Activated T-helper 1 cell treated with anti-CD3 and anti-CD28 coated beads, Interleukin-12 subunit alpha, Interleukin-12 subunit beta, Interleukin-2, Interleukin-4 antibody, amounts not matched to agents 30 ng/mL and 10 ng/mL and 1 ng/mL, durations not matched to agents 14 hours and 24 hours and 36 hours (primary cell): Measurements from ENCODE around the gene ADCYAP1. TPM values are rescaled to one million over a fixed set of nuclear protein-coding genes. Genes with fewer than 3 reads are reported as not detected.
A peak's percentile ranks its signal among the peaks of the same experiment; 100 is the strongest.
"Not testable (repeated sequence)": the region's sequence is repeated elsewhere in the genome, so short reads cannot be mapped to it uniquely, and the experiment has no call there.

ENCODE experiments used
- DNase-seq: peaks from one replicate; pipeline ENCODE4 v3.0.0; 2021; ENCODE audit warnings: low spot score
- H3K27ac Mint-ChIP-seq: one replicate; pipeline ENCODE4 v1.8.0; 2021; ENCODE audit warnings: mild to moderate bottlenecking, mixed read lengths
- H3K27me3 Mint-ChIP-seq: one replicate; pipeline ENCODE4 v1.8.0; 2022; ENCODE audit warnings: mild to moderate bottlenecking, moderate library complexity, mixed read lengths; ENCODE audit not compliant: insufficient read depth
- H3K36me3 Mint-ChIP-seq: one replicate; pipeline ENCODE4 v1.8.0; 2021; ENCODE audit warnings: low read depth, mixed read lengths
- H3K4me1 Mint-ChIP-seq: one replicate; pipeline ENCODE4 v1.8.0; 2021; ENCODE audit warnings: low read depth, mixed read lengths
- H3K4me3 Mint-ChIP-seq: one replicate; pipeline ENCODE4 v1.8.0; 2021; ENCODE audit warnings: mild to moderate bottlenecking, moderate library complexity, mixed read lengths
- H3K9me3 Mint-ChIP-seq: one replicate; pipeline ENCODE4 v1.8.0; 2021; ENCODE audit warnings: mixed read lengths
- intact Hi-C: fragments of 100-400 bp; cut with micrococcal nuclease; formaldehyde crosslinking; loops from one replicate; pipeline ENCODE4 v1.15.1; 2024
- total RNA-seq: library from RNA; stranded (reverse); gene quantifications from 2 replicates; pipeline ENCODE4 v1.2.3, GENCODE V29; 2022

ADCYAP1 gene
- not detected in 2 replicates for total RNA-seq

GRCh38 chr18:904218-905090, at the start of gene ADCYAP1:
ADCYAP1 (plus strand) TSS chr18:904871; CDS start chr18:905387, 516 bp downstream.
- no peaks in the 10 kb centered on the region for H3K9me3 Mint-ChIP-seq
- peaks cover 7% of the 10 kb centered on the region for H3K4me1 Mint-ChIP-seq
- H3K36me3 Mint-ChIP-seq: peaks cover 5% of the 10 kb centered on the region
- DNase-seq: no peak
- H3K27ac Mint-ChIP-seq: peak within 1 kb of the TSS; percentile 57
- intact Hi-C loops: loop anchor here (5.0 kb wide), 1 partner anchor 58 kb away; no protein-coding TSS in a partner anchor
- H3K4me3 Mint-ChIP-seq: no peak within 1 kb of the TSS
- peaks cover 66% of the 10 kb centered on the region for H3K27me3 Mint-ChIP-seq

- Mint-ChIP-seq H3K4me1 (no peaks in the 10 kb centered on the region), H3K27me3 (peaks cover 8% of the 10 kb centered on the region), H3K4me3 (no peak overlapping the region), H3K27ac (no peak overlapping the region), H3K36me3 (no peaks in the 10 kb centered on the region), H3K9me3 (no peaks in the 10 kb centered on the region)
- intact Hi-C loops: no loop called here
- DNase-seq: no peak
Observed at GRCh38 chr18:857986-858385, 46.7 kb upstream of the ADCYAP1 start.

- intact Hi-C loops: loop anchor here (1.0 to 5.0 kb wide), 3 partner anchors 96 to 1678 kb away; no protein-coding TSS in a partner anchor
- no peak overlapping the region for H3K27ac Mint-ChIP-seq
- no peaks in the 10 kb centered on the region for H3K9me3 Mint-ChIP-seq
- H3K27me3 Mint-ChIP-seq: peaks cover 42% of the 10 kb centered on the region
- peaks cover 5% of the 10 kb centered on the region for H3K4me1 Mint-ChIP-seq
- no peaks in the 10 kb centered on the region for H3K36me3 Mint-ChIP-seq
- no peak overlapping the region for H3K4me3 Mint-ChIP-seq
- peak; percentile 30 for DNase-seq
Observed at GRCh38 chr18:864872-865273, 39.8 kb upstream of the ADCYAP1 start.

- H3K36me3 Mint-ChIP-seq: no peaks in the 10 kb centered on the region
- peaks cover 5% of the 10 kb centered on the region for H3K4me1 Mint-ChIP-seq
- intact Hi-C loops: no loop called here
- no peak overlapping the region for H3K27ac Mint-ChIP-seq
- H3K27me3 Mint-ChIP-seq: peaks cover 34% of the 10 kb centered on the region
- no peaks in the 10 kb centered on the region for H3K9me3 Mint-ChIP-seq
- no peak for DNase-seq
- H3K4me3 Mint-ChIP-seq: no peak overlapping the region
Observed at GRCh38 chr18:867257-867656, 37.4 kb upstream of the ADCYAP1 start.

- H3K27me3 Mint-ChIP-seq, H3K9me3 Mint-ChIP-seq, H3K27ac Mint-ChIP-seq, H3K36me3 Mint-ChIP-seq, intact Hi-C loops, DNase-seq: not testable (repeated sequence)
- Mint-ChIP-seq H3K4me1 (peaks cover 14% of the 10 kb centered on the region), H3K4me3 (peak overlapping the region; percentile 37)
Observed at GRCh38 chr18:873426-873825, 31.2 kb upstream of the ADCYAP1 start.

GRCh38 chr18:875912-876311, 28.8 kb upstream of the ADCYAP1 start:
- H3K27ac Mint-ChIP-seq: no peak overlapping the region
- peaks cover 14% of the 10 kb centered on the region for H3K4me1 Mint-ChIP-seq
- intact Hi-C loops: no loop called here
- H3K36me3 Mint-ChIP-seq: no peaks in the 10 kb centered on the region
- H3K27me3 Mint-ChIP-seq: peaks cover 2% of the 10 kb centered on the region
- DNase-seq: no peak
- no peaks in the 10 kb centered on the region for H3K9me3 Mint-ChIP-seq
- H3K4me3 Mint-ChIP-seq: no peak overlapping the region

- Mint-ChIP-seq H3K4me3 (no peak overlapping the region), H3K27me3 (peaks cover 2% of the 10 kb centered on the region), H3K27ac (no peak overlapping the region), H3K9me3 (no peaks in the 10 kb centered on the region), H3K4me1 (peaks cover 14% of the 10 kb centered on the region), H3K36me3 (no peaks in the 10 kb centered on the region)
- DNase-seq: no peak
- intact Hi-C loops: no loop called here
Observed at GRCh38 chr18:877238-877637, 27.4 kb upstream of the ADCYAP1 start.

- H3K27ac Mint-ChIP-seq: no peak overlapping the region
- intact Hi-C loops: no loop called here
- H3K4me1 Mint-ChIP-seq: no peaks in the 10 kb centered on the region
- peaks cover 4% of the 10 kb centered on the region for H3K27me3 Mint-ChIP-seq
- H3K4me3 Mint-ChIP-seq: no peak overlapping the region
- no peaks in the 10 kb centered on the region for H3K36me3 Mint-ChIP-seq
- DNase-seq: no peak
- H3K9me3 Mint-ChIP-seq: peaks cover 4% of the 10 kb centered on the region
Observed at GRCh38 chr18:886076-886475, 18.6 kb upstream of the ADCYAP1 start.

GRCh38 chr18:887716-888115, 17.0 kb upstream of the ADCYAP1 start:
- peaks cover 5% of the 10 kb centered on the region for H3K27me3 Mint-ChIP-seq

GRCh38 chr18:892316-892715, 12.4 kb upstream of the ADCYAP1 start:
- Mint-ChIP-seq H3K4me1 (no peaks in the 10 kb centered on the region), H3K27me3 (peaks cover 8% of the 10 kb centered on the region), H3K27ac (no peak overlapping the region), H3K4me3 (no peak overlapping the region), H3K9me3 (no peaks in the 10 kb centered on the region), H3K36me3 (no peaks in the 10 kb centered on the region)
- intact Hi-C loops: no loop called here
- DNase-seq: no peak

More at GRCh38 chr18:887716-888115, 17.0 kb upstream of the ADCYAP1 start:
- H3K27ac Mint-ChIP-seq: no peak overlapping the region
- no peak overlapping the region for H3K4me3 Mint-ChIP-seq
- H3K4me1 Mint-ChIP-seq: no peaks in the 10 kb centered on the region
- intact Hi-C loops: no loop called here
- no peaks in the 10 kb centered on the region for H3K36me3 Mint-ChIP-seq
- H3K9me3 Mint-ChIP-seq: peaks cover 4% of the 10 kb centered on the region
- DNase-seq: no peak

GRCh38 chr18:896315-896714, 8.4 kb upstream of the ADCYAP1 start:
- DNase-seq: no peak
- Mint-ChIP-seq H3K4me3 (no peak overlapping the region), H3K4me1 (no peaks in the 10 kb centered on the region), H3K36me3 (no peaks in the 10 kb centered on the region), H3K27ac (no peak overlapping the region), H3K9me3 (no peaks in the 10 kb centered on the region), H3K27me3 (peaks cover 15% of the 10 kb centered on the region)
- intact Hi-C loops: no loop called here

GRCh38 chr18:901761-902160, 2.9 kb upstream of the ADCYAP1 start:
- Mint-ChIP-seq H3K27me3 (peaks cover 56% of the 10 kb centered on the region), H3K27ac (no peak overlapping the region), H3K36me3 (peaks cover 2% of the 10 kb centered on the region), H3K4me1 (no peaks in the 10 kb centered on the region), H3K9me3 (no peaks in the 10 kb centered on the region), H3K4me3 (no peak overlapping the region)
- DNase-seq: no peak
- intact Hi-C loops: loop anchor here (5.0 kb wide), 1 partner anchor 61 kb away; no protein-coding TSS in a partner anchor

GRCh38 chr18:902229-902628, 2.4 kb upstream of the ADCYAP1 start:
- no peak overlapping the region for H3K4me3 Mint-ChIP-seq
- H3K36me3 Mint-ChIP-seq: peaks cover 2% of the 10 kb centered on the region
- peaks cover 58% of the 10 kb centered on the region for H3K27me3 Mint-ChIP-seq
- no peak overlapping the region for H3K27ac Mint-ChIP-seq
- no peak for DNase-seq
- intact Hi-C loops: loop anchor here (5.0 kb wide), 1 partner anchor 60 kb away; no protein-coding TSS in a partner anchor
- H3K4me1 Mint-ChIP-seq: no peaks in the 10 kb centered on the region
- H3K9me3 Mint-ChIP-seq: no peaks in the 10 kb centered on the region
